Smooth muscle cell (in vitro differentiated cells): ENCODE data around the gene TUBA4A. TPM values are rescaled to one million over a fixed set of nuclear protein-coding genes. Genes with fewer than 3 reads are reported as not detected.

Source experiments
- DNase-seq: peaks from one replicate; lab custom pipeline; 2025; ENCODE audit not compliant: unreplicated experiment; lab: John Stamatoyannopoulos, UW
- H2AFZ ChIP-seq: fragments of 200-600 bp; sonication (generic); 2 replicates; pipeline ENCODE4 v1.6.0; 2016; ENCODE audit warnings: antibody characterized with exemption, low read depth, mild to moderate bottlenecking
- H3F3A ChIP-seq: fragments of 200-600 bp; sonication (generic); 2 replicates; pipeline ENCODE4 v1.6.0; 2017; ENCODE audit warnings: antibody characterized with exemption, low read depth
- H3K27ac ChIP-seq: fragments of 200-600 bp; sonication (generic); 2 replicates; pipeline ENCODE4 v1.5.1; 2016; ENCODE audit warnings: low read depth, mild to moderate bottlenecking
- H3K27me3 ChIP-seq: fragments of 200-600 bp; sonication (generic); 2 replicates; pipeline ENCODE4 v1.6.1; 2016; ENCODE audit warnings: low read depth, mild to moderate bottlenecking
- H3K36me3 ChIP-seq: fragments of 200-600 bp; sonication (generic); 2 replicates; pipeline ENCODE4 v1.5.1; 2016; ENCODE audit warnings: low read depth
- H3K4me1 ChIP-seq: fragments of 200-600 bp; sonication (generic); 2 replicates; pipeline ENCODE4 v1.5.1; 2016; ENCODE audit warnings: low read depth
- H3K4me2 ChIP-seq: fragments of 200-600 bp; sonication (generic); 2 replicates; pipeline ENCODE4 v1.6.0; 2016; ENCODE audit warnings: mild to moderate bottlenecking
- H3K4me3 ChIP-seq: fragments of 200-600 bp; sonication (generic); 2 replicates; pipeline ENCODE4 v1.5.1; 2016; ENCODE audit warnings: mild to moderate bottlenecking
- H3K79me2 ChIP-seq: fragments of 200-600 bp; sonication (generic); 2 replicates; pipeline ENCODE4 v1.6.0; 2016; ENCODE audit warnings: low read depth, mild to moderate bottlenecking
- H3K9ac ChIP-seq: fragments of 200-600 bp; sonication (generic); 2 replicates; pipeline ENCODE4 v1.6.0; 2016; ENCODE audit warnings: low read depth
- H3K9me3 ChIP-seq: fragments of 200-600 bp; sonication (generic); replicated peaks from 2 replicates; pipeline ENCODE4 v1.5.1; 2016; ENCODE audit warnings: low read depth
- H4K20me1 ChIP-seq: fragments of 200-600 bp; sonication (generic); 2 replicates; pipeline ENCODE4 v1.6.0; 2016; ENCODE audit warnings: low read depth
- CTCF ChIP-seq: fragments of 200-600 bp; sonication (generic); IDR thresholded peaks from 2 replicates; pipeline ENCODE4 v1.5.1; 2017; ENCODE audit warnings: borderline replicate concordance, mild to moderate bottlenecking, antibody characterized with exemption; ENCODE audit not compliant: insufficient read depth, poor library complexity, severe bottlenecking
- WGBS: methylation state at CpG from one replicate; pipeline ENCODE4 v1.1.7; 2016; ENCODE audit warnings: low lambda C conversion rate; 5-methylcytosine and 5-hydroxymethylcytosine counted together
- polyA plus RNA-seq: library from polyadenylated mRNA; unstranded; fragments of >200 nt; fragmentation: Nextera tagmentation; extraction: Ambion mirVana; gene quantifications from 2 replicates; pipeline ENCODE4 v1.2.1, GENCODE V29; 2016
- total RNA-seq: library from RNA; depleted of rRNA; stranded (reverse); fragments of >200 nt; gene quantifications from 2 replicates; pipeline ENCODE4 v1.2.3, GENCODE V29; 2014

Gene TUBA4A
- total and polyA plus RNA-seq, 2 experiments from 2014 or later, result 29.4 to 53.2 TPM

DNA sequence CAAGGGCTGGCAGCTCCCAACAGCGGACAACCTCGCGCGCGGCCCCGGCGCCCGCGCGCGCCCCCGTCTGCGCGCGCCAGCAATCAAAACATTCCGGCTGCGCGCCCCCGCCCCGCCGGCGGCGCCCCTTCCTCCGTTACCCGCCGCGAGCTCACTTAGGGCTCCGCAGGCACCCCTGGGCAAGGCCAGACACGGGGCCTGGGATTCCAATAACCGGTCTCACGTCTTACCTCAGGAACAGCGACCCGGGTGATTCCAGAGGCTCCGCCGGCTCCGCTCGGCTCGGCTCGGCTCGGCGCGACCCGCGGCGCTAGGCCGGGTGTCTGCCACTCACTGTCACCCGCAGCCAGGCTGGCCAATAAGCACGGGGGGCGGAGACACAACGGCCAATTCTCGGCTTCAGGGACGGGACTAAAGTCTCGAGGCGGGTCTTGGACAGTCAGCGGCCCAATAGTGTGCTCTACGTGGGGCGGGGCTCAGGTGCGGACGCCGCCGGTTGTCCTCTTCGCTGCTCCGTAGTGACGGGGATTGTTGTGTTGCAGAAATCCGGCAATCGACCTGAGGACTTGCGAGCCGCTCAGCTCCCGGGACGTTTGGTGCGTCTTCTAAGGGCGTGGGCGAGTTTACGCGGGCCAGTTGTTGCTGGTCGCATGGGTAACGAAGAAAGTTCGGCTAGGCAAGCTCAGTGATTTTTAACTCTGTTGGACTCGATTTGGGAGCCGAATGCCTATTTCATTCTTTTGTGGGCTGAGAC, 24.2 kb downstream of the TUBA4A start, which contains the start of the genes ANKZF1 and ATG9A:
ANKZF1 (plus strand) TSS at position 502 of the 754 bp plus-strand sequence. CDS start 452 bp downstream, outside the sequence.
ATG9A (minus strand) TSS at position 332 of the 754 bp plus-strand sequence. CDS start 1,612 bp downstream, outside the sequence.
- Histone ChIP-seq H3K27ac (peak within 1 kb of the TSS; percentile 96), H2AFZ (peak within 1 kb of the TSS; percentile 50), H3K36me3 (peaks cover 19% of the 10 kb centered on the region), H4K20me1 (peaks cover 8% of the 10 kb centered on the region), H3K27me3 (no peaks in the 10 kb centered on the region), H3K4me1 (peaks cover 18% of the 10 kb centered on the region), H3K4me2 (peak within 1 kb of the TSS; percentile 99), H3K79me2 (peaks cover 46% of the 10 kb centered on the region), H3K9me3 (no peaks in the 10 kb centered on the region), H3K9ac (peak within 1 kb of the TSS; percentile 96), H3F3A (peaks cover 7% of the 10 kb centered on the region), H3K4me3 (peak within 1 kb of the TSS; percentile 99)
- DNase-seq, result peak; percentile 87
- no peak for TF ChIP-seq CTCF
- 1% methylated on average over 56 of the region's 80 CpGs for WGBS

DNA sequence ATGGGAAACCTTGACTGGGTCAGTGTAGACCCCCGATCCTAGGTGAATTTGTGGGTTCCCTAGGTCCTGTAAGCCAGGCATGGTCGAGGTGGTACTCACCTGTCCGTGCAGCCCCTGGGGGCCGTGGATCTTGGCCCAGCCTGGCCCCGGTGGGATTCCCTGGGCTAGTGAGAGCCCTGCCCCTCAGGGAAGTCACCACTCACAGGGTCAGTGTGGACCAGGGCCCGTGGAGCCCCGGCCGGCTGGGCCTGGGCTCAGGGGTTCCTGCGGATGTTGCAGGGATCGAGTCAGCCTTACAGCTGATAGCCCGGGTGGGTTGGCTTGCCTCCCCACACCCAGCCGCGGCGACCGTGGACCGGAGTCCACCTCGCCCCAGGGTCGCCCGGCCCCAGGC, 24.8 kb downstream of the TUBA4A start:
- peaks cover 7% of the 10 kb centered on the region for H3F3A ChIP-seq
- peak overlapping the region; percentile 99 for H3K4me3 ChIP-seq
- H3K4me2 ChIP-seq, result peak overlapping the region; percentile 99
- 8% methylated on average over 18 of the region's 19 CpGs for WGBS
- peaks cover 13% of the 10 kb centered on the region for H3K36me3 ChIP-seq
- no peaks in the 10 kb centered on the region for H3K9me3 ChIP-seq
- H3K27me3 ChIP-seq, result no peaks in the 10 kb centered on the region
- H3K4me1 ChIP-seq, result peaks cover 18% of the 10 kb centered on the region
- H4K20me1 ChIP-seq, result peaks cover 8% of the 10 kb centered on the region
- H3K27ac ChIP-seq, result peak overlapping the region; percentile 96
- peaks cover 46% of the 10 kb centered on the region for H3K79me2 ChIP-seq
- no peak for TF ChIP-seq CTCF
- peak overlapping the region; percentile 50 for H2AFZ ChIP-seq
- DNase-seq, result no peak
- H3K9ac ChIP-seq, result peak overlapping the region; percentile 96

DNA sequence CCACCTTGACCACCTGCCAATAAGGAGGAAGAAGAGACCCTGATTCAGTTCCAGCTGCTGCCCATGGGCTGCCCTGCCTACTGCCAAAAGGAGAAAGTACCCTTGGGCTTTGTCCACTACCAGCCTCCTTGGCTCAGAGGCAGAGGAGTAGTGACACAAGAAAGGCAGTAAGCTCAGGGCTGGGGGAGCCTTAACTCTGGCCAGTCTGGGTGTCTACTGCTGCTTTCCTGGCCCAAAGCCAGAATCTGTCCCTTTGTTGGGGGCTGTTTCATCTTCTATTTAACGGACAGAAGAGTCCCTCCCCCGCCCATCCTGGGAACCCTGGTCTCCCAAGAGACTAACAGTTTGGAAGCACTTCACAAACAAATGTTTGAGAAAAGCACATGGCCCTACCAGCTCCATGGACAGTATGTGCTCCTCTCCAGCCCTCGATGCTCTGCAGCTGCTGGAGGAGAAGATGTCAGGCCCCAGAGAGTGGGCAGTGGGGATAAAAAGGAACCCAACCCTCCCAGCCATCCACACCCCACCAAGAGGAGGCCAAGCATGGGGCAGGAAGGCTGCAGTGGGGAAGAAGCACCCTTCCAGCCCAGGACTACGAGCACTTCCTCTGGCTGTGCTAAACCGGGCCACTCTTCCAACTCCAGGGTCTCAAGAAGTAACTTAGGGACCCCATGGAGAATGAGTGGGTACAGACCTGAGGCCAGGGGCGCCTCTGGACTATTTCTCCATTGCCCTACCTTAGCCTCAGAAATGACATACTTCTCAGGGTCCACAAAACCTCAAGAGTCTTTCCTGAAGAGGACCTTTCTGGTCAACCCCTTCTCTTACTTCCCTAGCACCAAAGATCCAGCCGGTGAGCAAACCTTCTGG, 25.4 kb downstream of the TUBA4A start:
- WGBS, result 77% methylated on average over 7 of the region's 7 CpGs
- Histone ChIP-seq H3K4me3 (peak overlapping the region; percentile 99), H3K36me3 (peaks cover 11% of the 10 kb centered on the region)

More for the DNA sequence above, 25.4 kb downstream of the TUBA4A start:
- peaks cover 46% of the 10 kb centered on the region for H3K79me2 ChIP-seq
- H3K4me1 ChIP-seq, result peaks cover 18% of the 10 kb centered on the region
- H3K9me3 ChIP-seq, result no peaks in the 10 kb centered on the region
- H2AFZ ChIP-seq, result no peak overlapping the region
- no peak for TF ChIP-seq CTCF
- DNase-seq, result no peak
- peaks cover 8% of the 10 kb centered on the region for H4K20me1 ChIP-seq
- no peaks in the 10 kb centered on the region for H3K27me3 ChIP-seq
- H3K9ac ChIP-seq, result peak overlapping the region; percentile 96
- H3K4me2 ChIP-seq, result peak overlapping the region; percentile 99
- peak overlapping the region; percentile 96 for H3K27ac ChIP-seq
- H3F3A ChIP-seq, result peaks cover 7% of the 10 kb centered on the region
